Inflammatory macrophage (primary cell): Measurements from ENCODE around the gene ITM2C.

ENCODE experiments used
- DNase-seq, 2 donors: peaks; one replicate each; pipeline ENCODE4 v3.0.0-alpha.2; 2020 to 2022

ITM2C gene

GRCh38 chr2:230873661-230874401 lies 9.1 kb downstream of the ITM2C start:
- no peak for DNase-seq

- DNase-seq: no peak
Measured at GRCh38 chr2:230874456-230874855, 9.7 kb downstream of the ITM2C start.

- DNase-seq: no peak
Measured at GRCh38 chr2:230874876-230875275, 10.1 kb downstream of the ITM2C start.

- DNase-seq: no peak
Measured at GRCh38 chr2:230875347-230876315, 10.9 kb downstream of the ITM2C start.

- no peak for DNase-seq
Measured at GRCh38 chr2:230877116-230877758, 12.5 kb downstream of the ITM2C start.

GRCh38 chr2:230877759-230878598 lies 13.2 kb downstream of the ITM2C start:
- DNase-seq: no peak

GRCh38 chr2:230878599-230879188 lies 14.0 kb downstream of the ITM2C start:
- DNase-seq: no peak

GRCh38 chr2:230879271-230879882 lies 14.6 kb downstream of the ITM2C start:
- no peak for DNase-seq

GRCh38 chr2:230879891-230880290 lies 15.1 kb downstream of the ITM2C start:
- no peak for DNase-seq

GRCh38 chr2:230881840-230882239 lies 17.1 kb downstream of the ITM2C start:
- DNase-seq: no peak

- peak; percentile 85 to 96 for DNase-seq
Measured at GRCh38 chr2:230885463-230886130, 20.9 kb downstream of the ITM2C start.

GRCh38 chr2:230886206-230886605 lies 21.5 kb downstream of the ITM2C start:
- DNase-seq: no peak

- no peak for DNase-seq
Measured at GRCh38 chr2:230886671-230887071, 21.9 kb downstream of the ITM2C start.

- DNase-seq: no peak
Measured at GRCh38 chr2:230887342-230887741, 22.6 kb downstream of the ITM2C start.

- DNase-seq: no peak
Measured at GRCh38 chr2:230888824-230889400, 24.2 kb downstream of the ITM2C start.

GRCh38 chr2:230889911-230890601 lies 25.3 kb downstream of the ITM2C start:
- no peak for DNase-seq

GRCh38 chr2:230890646-230891045 lies 25.9 kb downstream of the ITM2C start:
- no peak for DNase-seq

- no peak for DNase-seq
Measured at GRCh38 chr2:230891064-230891463, 26.3 kb downstream of the ITM2C start.

GRCh38 chr2:230891509-230891908 lies 26.8 kb downstream of the ITM2C start:
- DNase-seq: no peak

- no peak for DNase-seq
Measured at GRCh38 chr2:230893338-230893737, 28.6 kb downstream of the ITM2C start.
